Measurements from ENCODE around the gene PLD4.

PLD4 gene

DNA sequence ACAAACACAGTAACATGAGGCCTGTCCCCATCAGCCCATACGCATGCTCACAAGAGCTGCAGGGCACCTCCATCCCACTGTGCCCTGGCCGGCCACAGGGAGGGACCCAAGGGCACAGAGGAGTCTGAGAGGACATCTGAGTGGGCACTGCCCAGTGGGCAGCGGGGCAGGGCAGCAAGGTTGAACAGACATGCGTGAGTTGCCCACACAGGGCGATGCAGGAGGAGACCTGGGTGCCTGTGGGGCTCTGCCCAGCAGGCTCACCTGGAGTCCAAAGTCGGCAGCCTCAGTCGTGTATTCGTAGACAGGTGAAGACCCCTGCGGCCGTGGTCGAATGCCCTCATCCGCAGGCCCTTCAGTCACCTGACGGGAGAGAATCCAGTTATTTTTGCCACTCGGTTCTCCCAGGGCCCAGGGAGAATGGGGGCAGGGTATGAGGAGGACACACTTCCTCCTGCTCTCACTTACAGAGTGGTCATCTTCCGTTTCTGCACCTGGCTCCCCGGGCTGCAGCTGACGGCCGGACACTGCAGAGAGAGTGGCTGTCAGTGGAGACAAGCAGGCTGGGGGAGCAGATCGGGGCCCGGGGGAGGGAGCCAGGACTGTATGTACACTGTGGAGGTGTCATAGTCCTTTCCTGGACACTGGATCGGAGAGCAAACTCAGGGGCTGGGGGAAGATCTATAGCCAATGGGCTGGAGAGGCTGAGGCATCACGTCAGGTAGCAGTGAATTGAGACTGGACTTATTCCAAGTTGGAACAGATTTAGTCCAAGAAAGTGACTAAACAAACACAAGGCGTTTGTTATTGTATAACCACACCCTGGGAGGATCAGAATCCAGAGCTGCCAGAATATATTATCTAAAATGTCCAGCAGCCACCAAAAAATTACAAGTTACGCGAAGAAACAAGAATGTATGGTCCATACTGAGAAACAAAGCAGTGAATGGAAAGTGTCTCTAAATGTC lies 32.8 kb downstream of the PLD4 start:
- DNase-seq = no peak

- DNase-seq = no peak
These were observed 39.9 kb downstream of the PLD4 start for GRCh38 chr14:104964546-104964945.

DNA sequence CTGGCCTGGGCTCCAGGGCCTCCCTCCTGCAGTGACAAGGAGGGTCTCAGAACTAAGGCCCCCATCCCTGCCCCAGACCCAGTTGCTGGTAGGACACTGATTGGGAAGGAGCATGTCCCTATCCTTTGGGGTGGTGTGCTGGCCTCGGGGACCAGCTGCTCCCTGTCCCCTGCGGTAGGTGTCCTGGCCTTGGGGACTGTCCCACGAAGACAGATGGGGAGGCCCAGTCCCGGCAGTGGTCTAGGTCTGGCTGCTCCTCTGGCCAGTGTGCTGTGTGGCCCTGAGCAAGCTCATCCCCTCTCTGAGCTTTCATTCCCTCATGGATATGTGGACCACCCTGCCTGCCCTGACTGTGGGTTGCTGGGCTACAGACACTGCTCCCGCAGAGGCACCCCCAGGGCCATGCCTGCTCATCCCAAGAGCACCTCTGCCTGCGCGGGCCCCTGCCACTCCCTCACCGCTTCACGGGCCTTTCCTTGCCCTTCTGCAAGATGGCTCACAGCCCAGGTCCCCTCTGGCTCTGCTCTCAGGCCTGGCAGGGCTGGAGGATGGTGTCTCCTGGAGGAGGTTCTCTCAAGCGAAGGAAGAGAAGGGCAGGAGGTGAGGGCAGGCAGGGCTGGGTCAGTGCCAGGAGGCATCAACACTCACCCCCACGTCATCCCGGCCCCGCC lies 41.0 kb downstream of the PLD4 start:
- DNase-seq = no peak

DNA sequence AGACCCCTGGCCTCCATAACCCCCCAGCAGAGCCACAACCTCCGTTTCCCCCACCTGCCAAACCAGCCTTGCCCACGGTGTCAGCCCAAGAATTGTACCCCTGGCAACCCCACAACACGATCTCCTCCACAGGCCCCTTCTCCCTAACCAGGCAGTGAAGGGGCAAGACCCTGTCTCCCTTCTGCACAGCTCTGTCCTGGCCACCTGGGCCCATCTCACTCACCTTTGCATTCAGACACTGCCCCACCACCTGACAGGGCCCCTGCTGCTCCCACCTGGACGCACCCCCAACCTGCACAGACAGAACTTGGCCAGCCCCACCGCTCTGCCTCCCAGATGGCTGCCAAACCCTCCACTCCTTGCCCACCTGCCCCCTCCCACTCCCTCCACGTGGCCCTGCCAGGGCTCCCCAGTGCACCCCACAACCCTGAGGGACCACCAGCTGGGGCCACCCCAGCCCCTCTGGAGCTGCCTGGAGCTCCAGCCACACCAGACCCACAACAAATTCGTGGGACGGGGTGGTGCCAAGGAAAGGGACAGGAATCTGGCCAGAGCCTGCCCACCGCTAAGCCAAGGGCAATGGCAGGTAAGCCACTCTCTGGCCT lies 41.7 kb downstream of the PLD4 start:
- no peak for DNase-seq

DNA sequence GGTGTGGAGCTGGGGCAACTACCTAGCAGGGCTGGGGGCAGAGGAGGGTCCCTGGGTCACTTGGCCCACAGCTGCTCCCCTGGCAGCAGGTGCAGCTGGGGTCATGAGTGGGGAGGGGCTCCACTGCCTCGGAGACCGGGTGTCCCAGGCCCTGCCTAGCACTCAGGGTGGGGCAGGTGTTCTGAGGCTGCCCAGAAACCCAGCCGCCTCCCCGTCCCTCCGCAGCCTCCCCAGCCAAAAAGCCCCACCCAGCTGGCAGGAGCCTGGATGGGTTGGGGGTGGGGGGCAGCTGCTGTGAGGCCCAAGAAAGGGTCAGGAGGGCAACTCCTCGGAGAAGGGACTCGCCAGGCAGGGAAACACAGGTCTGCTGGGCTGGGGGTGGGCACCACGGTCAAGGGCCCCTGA lies 42.3 kb downstream of the PLD4 start:
- DNase-seq = no peak

DNA sequence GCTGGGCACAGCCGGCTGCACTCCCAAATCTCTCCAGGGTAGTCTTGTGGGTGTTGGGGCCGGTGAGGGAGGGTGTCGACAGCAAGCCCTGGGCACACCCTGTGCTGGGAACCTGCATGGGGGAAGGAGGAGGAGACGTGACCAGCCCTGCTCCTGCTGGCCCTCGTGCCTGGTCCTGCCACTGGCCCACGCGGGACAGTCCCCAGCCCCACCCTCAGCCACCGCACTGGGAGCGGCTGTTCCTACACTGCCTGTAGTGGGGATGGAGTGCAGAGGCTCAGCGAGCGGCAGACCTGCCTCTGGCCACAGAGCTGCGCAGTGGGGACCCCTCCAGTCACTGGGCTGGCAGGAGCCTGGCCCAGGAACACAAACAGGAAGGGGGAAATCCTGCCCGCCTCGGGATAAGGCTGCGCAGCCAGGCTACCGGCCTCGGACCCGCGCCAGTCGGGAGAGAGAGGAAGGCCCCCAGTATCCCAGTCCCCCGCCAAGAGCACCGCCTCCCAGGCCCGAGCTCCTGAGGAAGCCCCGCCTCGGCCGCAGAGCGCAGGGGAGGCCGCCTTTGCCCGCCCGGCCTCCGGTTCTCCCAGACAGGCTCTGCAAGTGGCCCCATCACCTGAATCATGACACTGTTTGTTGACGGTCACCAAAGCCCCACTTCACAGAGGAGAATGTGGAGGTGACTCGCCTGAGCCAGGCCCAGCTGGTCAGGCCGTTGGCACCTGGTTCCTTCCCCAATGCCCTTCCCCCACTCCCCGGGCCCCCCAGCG lies 42.9 kb downstream of the PLD4 start:
- no peak for DNase-seq

DNA sequence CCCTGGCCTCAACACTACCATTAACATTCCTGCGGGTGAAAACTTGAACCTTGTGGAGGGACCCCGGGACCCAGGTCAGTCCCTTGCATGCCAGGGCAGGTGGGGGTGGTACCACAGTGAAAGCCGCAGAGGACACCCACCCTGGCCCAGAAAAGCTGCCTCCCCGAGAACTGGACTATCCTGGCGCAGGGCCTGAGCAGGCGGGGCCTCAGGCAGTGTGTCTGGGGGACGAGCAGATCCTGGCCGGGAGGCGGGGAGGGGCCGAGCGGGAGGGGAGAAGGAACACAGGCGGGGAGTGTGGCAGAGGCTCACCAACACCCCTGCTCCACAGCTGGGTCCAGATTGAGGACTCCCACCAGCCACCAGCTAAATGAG lies 43.5 kb downstream of the PLD4 start:
- no peak for DNase-seq

GRCh38 chr14:104968541-104969401 lies 44.1 kb downstream of the PLD4 start:
- no peak for DNase-seq

DNA sequence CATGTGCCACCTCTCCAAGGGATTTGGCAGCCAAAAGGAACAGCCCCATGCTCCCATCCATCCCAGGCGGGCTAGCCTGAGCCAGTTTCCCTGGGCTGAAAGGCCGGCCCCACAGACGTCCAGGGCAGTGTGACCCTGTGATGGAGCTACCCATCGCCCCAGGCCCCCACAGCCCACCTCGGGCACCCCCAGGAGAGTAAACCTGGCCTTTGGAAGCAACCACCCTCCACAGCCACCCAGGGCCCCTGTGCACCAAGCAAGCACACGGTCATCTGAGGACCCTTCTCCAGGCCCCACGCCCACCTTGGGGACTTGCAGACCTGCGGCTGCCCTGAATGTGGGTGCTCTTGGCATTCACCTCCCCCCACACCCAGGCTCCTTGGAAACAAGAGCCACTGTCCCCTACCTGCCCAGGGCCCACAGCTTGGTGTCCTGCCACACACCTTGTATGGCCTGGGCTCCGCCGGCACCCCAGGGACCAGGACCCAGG lies 45.1 kb downstream of the PLD4 start:
- no peak for DNase-seq

DNA sequence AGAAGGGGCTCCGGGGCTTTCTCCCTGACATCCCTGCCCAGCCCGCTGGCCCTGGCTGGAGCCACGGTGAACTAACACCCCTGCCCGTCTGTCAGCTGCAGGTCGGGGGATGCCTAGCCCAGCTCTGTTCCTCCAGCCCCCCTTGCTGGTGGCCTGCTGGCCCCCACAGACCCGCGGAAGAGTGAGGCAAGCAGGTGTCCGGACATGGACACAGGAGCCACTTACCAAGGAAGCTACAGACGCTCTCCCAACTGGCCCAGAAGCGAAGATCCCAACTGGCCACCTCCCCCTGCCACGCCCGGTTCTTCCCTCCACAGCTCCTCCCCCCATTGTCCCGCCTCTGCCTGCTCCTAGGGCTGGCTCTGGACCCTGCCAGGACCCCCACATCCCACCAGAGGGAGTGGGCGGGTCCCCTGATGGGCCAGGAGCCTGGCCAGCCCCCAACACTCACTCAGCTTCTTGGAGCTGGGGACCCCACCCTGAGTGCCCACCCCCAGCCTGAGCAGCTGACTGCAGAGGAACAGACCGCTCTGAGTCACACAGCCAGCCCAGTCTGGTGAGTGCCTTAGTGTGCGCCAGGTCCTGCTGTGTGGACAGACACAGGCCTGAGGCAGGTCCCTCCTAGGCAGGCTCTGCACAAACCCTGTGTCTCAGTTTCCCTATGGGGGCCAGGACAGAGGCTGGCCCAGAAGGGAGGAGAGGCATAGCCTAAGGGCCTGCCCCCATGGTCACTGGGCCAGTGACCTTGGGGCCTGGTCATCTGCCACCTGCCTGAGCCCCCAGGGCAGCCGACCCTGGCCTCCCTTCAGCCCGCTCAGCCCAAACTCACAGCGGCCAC lies 45.8 kb downstream of the PLD4 start:
- DNase-seq = no peak

- DNase-seq = no peak
These were observed 47.0 kb downstream of the PLD4 start for GRCh38 chr14:104971447-104972240.

- no peak for DNase-seq
These were observed 47.8 kb downstream of the PLD4 start for GRCh38 chr14:104972301-104973134.

DNA sequence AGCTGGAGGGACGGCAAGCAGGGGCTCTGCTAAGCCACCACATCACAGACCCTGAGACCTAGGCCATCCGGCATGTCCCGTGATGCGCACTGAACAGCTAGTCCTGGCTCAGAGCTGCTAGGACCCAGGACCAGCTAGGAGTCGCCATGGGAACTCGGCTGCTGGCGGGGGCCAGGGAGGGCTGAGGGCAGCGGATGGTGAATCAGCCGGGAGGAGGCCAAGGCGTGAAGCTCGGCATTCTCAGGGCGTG lies 48.4 kb downstream of the PLD4 start:
- DNase-seq = no peak

GRCh38 chr14:104973385-104974145 lies 48.9 kb downstream of the PLD4 start:
- no peak for DNase-seq

DNA sequence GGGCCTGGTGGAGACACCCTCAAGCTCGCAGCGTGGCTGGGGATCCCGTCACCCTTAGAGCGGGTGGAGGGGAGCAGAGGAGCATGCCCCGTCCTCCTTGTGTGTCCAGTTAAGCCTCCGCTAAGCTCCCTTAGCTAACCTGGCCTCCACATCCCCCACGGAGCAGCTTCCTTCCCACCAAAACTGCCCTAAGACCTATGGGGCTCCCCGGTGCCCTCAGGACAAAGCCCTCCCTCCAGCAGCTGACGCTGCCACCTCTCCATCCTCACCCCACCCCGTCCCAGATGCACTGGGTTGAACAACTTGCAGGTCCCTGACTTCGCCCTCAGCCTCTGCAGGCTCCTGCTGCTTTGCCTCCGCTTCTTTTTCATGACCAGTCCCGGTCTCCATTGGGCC lies 49.5 kb downstream of the PLD4 start:
- no peak for DNase-seq

- DNase-seq = no peak
These were observed 50.1 kb downstream of the PLD4 start for GRCh38 chr14:104974665-104975390.

DNA sequence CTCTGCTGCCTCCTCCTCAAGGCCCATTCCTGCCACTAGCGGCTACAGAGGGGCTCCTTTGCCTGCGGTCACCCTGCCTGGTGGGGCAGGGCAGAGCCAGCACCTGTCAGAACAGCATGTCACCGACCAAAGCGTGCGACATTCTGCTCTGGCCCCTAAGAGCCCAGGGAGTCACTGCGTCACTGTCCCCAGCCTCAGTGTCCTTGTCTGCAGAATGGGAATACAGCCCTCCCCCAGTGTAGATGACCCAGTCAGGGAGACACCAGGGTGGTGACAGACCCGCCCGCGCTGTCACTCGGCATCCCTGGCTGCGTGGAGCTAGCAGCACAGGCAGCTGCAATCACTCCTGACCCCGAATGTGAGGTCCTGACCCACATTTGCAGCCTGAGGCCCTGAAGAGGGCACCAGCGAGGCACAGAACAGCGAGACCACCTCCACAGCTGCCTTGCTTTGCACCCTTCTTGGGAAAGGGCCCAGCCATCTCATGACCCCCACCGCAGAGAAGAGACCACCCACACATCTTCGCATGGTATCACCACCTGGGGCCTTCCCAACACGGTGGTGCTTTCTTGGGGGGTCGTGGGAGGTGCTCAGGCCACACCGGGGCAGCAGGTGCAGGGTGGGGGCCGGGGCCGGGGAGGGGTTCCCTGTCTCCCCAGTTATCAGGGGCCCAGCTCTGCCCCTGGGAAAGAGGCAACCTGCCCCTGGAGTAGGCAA lies 51.0 kb downstream of the PLD4 start:
- DNase-seq = no peak

Measured in NCI-H524 treated with DMSO at 0.1 percent for 48 hours (cell line).